GM19351 (cell line): ENCODE results near the gene KCNQ5.
A peak's percentile ranks its signal among the peaks of the same experiment; 100 is the strongest.
"Not testable (repeated sequence)": the region's sequence is repeated elsewhere in the genome, so short reads cannot be mapped to it uniquely, and the experiment has no call there.

Source experiments
- ATAC-seq: cut with Tn5 transposase; IDR thresholded peaks from one replicate; pipeline ENCODE4 v1.9.1; 2021; ENCODE audit warnings: mild to moderate bottlenecking, moderate library complexity; ENCODE audit not compliant: unreplicated experiment

Gene KCNQ5

GRCh38 chr6:72984189-72984831, 362.4 kb downstream of the KCNQ5 start:
- not testable (repeated sequence) for ATAC-seq

GRCh38 chr6:72984981-72985665, 363.3 kb downstream of the KCNQ5 start:
- ATAC-seq = no peak

DNA sequence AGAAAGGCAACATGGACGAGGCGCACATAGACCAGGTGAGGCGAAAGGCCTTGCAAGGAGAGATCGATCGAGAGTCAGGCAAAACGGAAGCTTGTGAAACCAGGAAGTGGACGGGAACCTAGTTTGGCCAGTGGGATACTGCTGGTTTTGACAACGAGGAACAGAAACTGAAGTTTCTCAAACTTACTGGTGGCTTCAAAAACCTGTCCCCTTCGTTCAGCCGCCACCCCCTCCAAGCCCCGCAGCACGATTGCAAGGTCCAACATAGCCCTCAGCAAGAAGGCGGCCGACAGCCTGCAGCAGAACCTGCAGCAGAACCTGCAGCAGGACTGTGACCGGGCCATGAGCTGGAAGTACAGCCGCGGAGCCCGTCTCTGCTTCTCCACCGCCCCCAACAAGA, 365.4 kb downstream of the KCNQ5 start:
- no peak for ATAC-seq

DNA sequence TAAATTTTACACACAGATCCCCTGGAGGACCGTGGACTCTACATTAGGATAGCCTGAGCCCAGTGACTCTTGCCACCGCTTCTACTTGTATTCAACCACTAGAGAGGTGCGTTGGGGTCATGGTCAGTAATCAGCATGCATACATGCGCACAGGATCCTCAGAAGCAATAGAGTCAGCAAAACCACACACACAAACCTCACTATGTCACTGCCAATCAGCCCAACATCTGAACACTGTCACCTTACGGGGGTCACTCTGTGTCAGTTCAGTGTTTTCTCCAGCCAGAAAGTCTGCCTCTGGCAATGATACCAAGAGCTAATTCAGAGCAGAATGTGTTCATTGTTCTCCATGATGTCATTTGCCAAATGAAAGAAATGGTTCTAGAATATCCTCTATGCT, 378.1 kb downstream of the KCNQ5 start:
- no peak for ATAC-seq

DNA sequence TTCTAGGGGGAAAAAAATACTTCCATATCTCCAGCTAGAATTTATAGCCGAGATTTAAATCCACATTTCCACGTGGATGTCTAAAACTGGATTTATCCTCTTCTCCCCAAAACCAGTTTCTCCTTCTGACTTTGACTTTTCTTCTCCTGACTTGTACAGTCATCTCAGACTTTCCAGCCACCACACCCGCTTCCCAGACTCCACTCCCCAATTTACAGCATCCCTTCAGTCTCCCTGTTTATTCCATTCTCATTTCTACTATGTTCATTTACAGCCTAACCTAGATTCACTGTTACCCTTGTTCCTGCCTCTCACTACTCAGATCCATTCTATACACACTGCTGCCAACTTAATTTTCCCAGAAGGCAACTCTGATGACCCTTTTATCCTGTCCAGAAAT, 378.6 kb downstream of the KCNQ5 start:
- no peak for ATAC-seq

DNA sequence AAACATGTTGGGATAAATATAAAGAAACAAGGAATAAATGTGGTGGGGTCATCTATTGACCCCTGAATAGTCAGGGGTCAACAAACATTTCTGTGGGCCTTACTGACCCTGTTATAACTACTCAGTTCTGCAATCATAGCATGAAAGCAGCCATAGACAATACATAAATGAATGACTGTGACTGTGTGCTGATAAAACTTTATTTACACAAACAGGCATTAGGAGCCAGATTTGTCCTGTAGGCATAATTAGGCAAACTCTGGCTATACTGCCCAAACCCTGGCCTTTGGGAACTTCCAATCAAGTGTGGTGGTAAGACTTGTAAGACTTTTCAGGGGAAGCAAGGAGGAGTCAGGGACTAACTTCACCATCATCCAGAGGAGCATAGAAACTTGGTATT, 380.7 kb downstream of the KCNQ5 start:
- no peak for ATAC-seq

DNA sequence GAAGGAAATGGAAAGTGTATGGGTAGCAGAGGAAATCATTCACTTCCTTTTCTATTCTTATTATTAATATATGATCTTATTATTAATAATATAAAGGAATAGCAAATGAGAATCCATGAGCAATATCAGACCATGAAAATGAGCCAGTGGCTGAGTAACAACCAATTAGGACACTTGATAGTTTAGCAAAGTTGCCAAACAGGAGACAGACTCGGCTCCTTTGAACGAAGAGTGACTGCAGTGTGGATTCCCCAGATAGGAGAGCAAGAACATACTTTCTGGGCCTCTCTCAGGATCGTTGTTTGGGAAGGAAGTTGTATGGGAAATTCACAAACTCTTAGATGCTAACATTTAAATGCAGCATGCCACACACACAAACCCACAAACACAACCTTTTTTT, 381.4 kb downstream of the KCNQ5 start:
- ATAC-seq = no peak

DNA sequence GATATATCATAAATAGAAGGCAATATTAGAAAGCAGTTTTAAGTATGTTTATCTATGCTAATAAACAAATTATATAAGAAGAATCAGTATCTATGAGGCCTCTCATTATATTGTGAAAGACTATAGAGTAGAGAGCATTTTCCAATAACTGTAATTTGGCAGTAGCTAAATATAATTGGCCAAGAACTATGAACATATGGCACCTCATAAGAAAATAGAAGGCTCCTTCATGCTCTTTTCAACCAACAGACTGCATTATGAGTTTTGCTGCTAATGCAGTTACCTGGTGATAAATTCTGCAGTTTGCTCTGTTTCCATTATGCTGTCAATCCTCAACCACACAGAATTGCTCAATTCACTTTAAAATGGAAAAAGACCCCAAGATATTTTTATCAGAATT, 382.4 kb downstream of the KCNQ5 start:
- ATAC-seq = no peak

DNA sequence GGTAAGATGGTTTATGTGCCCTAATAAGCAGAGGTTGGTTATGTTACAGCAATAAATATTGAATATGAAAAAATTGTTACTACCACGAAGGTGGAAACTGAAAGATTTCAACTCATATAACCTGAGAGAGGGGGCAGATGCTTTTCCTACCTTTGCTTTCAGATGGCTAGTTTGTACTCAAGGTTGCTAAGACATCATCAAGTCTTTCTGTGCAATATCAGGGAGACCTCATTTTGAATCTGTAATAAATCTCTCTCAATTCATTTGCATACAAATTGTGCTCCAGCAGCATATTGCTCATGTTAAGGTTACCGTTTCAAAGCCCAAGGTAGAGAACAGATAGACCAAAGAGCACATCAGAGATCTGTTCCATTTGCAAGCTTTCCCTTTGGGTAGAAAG, 383.0 kb downstream of the KCNQ5 start:
- ATAC-seq = no peak

GRCh38 chr6:73006146-73006545, 384.3 kb downstream of the KCNQ5 start:
- ATAC-seq = no peak

- ATAC-seq = no peak
Observed at GRCh38 chr6:73011945-73012344, 390.1 kb downstream of the KCNQ5 start.

GRCh38 chr6:73017476-73017875, 395.6 kb downstream of the KCNQ5 start:
- ATAC-seq = no peak

DNA sequence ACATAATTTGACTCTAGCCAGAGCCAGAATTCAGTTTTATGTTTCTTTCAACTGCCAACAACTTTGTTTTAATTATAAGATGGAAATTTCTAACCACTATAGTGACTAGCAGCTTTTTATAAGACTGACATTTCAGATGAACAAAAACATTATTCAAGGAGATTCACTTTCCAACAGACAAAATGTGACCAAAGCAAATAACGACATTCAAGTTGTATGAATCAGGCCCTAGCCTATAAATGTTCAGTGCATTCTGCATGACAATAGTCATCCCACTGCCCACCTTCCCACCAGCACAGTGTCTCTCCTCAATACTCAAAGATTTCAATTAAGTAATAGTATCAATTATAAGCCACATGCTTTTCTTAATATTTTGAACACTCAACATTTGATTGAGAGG, 402.7 kb downstream of the KCNQ5 start:
- ATAC-seq = no peak

DNA sequence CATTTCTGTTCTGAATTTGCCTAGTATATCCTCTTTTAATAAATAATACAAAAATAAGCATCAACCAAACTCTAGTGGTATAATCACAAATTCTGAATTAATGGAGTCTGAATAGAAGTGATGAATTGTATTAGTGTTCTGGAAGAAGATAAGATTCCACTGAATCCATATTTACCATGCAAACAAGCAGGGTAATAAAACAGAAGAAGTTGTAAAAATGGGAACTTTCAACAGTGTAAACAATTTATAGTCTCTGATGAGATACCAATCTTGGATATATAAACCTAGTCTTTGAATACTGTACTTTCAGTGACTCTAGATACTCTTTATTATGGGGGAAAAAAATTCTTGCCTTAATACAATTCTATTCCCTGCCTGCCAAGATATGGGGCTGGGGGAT, 405.8 kb downstream of the KCNQ5 start:
- ATAC-seq = no peak

- no peak for ATAC-seq
Observed at GRCh38 chr6:73028124-73028766, 406.4 kb downstream of the KCNQ5 start.

GRCh38 chr6:73028893-73029450, 407.1 kb downstream of the KCNQ5 start:
- no peak for ATAC-seq

- ATAC-seq = peak; percentile 82
Observed at GRCh38 chr6:73030257-73030656, 408.4 kb downstream of the KCNQ5 start.

DNA sequence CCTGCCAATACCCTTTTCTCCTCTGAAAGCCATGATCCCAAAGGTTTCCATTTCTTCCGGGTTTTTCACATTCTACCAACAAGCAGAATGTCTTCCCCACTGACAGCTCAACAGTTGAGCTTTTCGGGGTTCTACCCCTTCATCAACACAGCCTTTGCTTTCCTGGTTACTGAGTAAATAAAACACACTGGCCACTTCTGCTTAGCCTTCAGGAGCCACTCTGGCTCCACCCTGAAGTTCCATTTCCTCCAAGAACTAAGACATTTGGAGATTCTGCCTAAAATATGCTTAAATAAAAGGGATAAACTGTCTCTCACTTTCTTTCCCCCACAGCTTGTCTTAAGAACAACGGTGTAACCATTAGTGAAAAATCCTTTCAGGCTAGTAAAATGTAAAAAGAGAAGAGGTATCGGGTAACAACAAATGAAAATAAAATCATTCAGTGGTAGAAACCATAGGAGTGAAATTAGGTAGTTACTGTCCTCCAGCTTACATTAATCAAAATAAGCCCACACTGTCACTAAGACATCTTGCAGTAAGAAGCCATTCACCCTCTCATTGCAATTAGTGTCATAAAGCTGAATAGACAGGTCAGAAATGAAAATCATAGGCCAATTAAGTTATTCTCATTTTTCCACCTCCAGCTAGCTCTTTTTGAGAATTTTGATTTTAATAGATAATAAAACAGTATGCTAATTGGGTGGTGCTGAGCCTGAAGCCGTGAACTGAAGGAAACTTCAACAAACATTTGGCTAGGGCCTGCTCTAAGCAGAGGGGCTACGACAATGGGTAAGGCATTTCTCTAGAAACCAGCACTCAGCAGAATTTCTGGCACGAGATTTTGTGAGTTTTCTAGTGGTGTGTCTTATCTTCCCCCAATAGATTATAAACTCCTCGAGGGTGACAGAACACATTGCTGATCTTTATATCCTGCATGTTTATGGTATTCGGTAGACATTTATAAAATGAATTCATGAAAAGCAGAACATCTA, 409.2 kb downstream of the KCNQ5 start:
- no peak for ATAC-seq

- ATAC-seq = no peak
Observed at GRCh38 chr6:73032586-73032985, 410.7 kb downstream of the KCNQ5 start.

DNA sequence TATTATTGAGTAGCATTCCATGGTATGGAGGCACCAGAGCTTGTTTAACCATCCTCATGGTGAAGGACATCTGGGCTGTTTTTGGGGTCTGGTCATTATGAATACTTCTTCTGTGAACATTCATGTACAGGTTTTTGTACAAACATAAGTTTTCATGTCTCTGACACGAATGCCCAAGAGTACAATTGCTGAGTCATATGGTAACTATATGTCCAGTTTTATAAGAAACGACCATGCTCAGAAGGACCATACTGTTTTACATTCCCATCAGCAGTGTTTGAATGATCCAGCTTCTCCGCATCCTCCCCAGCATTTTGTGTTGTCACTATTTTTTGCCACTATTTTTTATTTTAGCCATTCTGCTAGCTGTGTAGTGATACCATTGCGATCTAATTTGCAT, 414.8 kb downstream of the KCNQ5 start:
- no peak for ATAC-seq

GRCh38 chr6:73041051-73041450, 419.2 kb downstream of the KCNQ5 start:
- no peak for ATAC-seq
